CD4-positive, alpha-beta T cell treated with Interleukin-15 for 1 hour (primary cell): ENCODE results near the gene ITGA3.

Source experiments
- DNase-seq: peaks from one replicate; pipeline ENCODE4 v3.0.0-alpha.2; 2020

ITGA3 gene

GRCh38 chr17:50133028-50133768, 77.3 kb downstream of the ITGA3 start:
- no peak for DNase-seq

DNA sequence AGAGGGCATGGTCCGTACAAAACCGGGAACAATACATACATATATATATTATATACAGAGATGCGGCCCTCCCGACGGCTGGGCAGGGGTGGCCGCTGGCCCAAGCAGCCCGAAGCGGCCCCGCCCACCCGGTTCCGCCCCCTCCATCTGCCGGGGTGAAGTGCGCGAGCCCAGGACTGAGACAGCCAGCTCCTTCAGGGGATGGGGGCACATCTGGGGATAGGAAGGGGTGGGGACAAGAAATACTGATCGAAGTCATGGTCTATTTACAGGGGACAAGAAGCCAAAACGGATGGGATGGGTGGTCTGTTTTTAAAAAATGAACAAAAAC, 77.8 kb downstream of the ITGA3 start:
- DNase-seq: no peak

DNA sequence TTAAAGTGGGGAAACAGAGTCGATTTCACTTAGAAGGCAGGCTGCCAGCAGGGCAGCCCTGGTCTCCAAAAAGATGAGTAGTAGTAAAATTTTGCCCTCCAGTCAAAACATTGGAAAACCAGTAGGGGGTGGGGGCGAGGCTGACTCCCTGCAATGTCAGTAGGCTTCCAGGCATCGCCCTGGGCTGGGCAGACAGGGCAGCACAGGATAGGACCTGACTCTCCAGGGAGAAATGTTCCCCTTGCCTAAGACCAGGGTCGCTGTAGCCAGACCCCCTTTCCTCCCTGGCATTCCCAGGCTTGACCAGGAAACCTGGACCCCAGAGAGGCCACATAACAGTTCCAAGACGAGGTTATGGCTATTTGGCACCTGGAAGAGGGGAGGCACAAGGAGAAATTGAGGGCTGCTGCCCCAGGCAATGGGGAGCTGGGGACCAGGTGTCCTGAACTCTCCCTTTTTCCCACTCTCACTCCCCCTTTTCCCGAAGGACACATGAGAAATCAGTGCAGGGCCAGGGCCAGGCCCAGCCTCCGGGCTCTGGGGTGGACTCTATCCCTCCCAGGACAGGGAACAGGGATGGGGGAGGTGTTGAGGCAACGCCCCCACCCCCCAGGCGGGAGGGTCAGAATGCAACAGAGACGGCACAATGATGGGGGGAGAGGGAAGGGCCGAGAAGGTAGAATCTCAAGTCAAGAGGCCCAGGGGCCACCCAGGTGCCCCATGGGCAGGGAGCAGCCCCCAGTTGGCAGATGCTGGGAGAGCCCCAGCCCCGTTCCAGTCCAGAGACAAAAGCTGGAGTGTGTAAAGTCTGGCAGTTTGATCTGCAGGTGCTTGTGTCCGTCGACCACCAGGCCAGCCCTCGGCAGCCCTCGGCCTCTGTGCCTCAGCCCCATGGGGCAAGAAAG, 78.5 kb downstream of the ITGA3 start:
- DNase-seq: no peak

GRCh38 chr17:50135316-50136095, 79.6 kb downstream of the ITGA3 start:
- no peak for DNase-seq

- DNase-seq: no peak
Observed at GRCh38 chr17:50136096-50136687, 80.3 kb downstream of the ITGA3 start.

DNA sequence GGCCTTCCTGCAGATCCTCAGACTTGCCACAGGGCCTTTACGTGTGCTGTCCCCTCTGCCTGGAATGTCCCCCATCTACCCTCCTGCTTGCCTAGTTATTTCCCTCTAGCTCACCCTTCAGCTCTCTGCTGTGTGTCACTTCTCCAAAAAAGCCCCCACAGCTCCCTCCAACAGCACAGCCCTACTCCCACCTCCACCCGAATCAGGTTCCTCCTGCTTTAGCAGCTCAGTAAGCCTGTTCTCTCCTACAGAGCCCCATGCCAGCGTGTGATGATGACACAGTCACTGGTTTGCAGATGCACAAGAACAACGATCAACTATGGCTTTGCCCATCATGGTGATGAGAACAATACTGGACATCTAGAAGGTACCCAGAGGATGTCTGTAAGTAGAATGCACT, 81.1 kb downstream of the ITGA3 start:
- DNase-seq: no peak

- DNase-seq: no peak
Observed at GRCh38 chr17:50139185-50139783, 83.4 kb downstream of the ITGA3 start.
